Astrocyte (in vitro differentiated cells and primary cell): Measurements from ENCODE around the gene CACNA1A. TPM values are rescaled to one million over a fixed set of nuclear protein-coding genes. Genes with fewer than 3 reads are reported as not detected.

Experiments
- DNase-seq: peaks from one replicate; pipeline ENCODE4 v3.0.0-alpha.2; 2010; ENCODE audit warnings: low read depth
- FAIRE-seq: peaks from 2 replicates; lab custom pipeline; 2011; peaks lifted over from hg19 to GRCh38; lab: Jason Lieb, UNC
- H2AFZ ChIP-seq: 2 replicates; pipeline ENCODE4 v1.6.0; 2012; ENCODE audit warnings: low read depth, low read length, inconsistent platforms
- H3K27ac ChIP-seq: 2 replicates; pipeline ENCODE4 v1.5.1; 2011; ENCODE audit warnings: low read depth, low read length, inconsistent platforms
- H3K27me3 ChIP-seq: 2 replicates; pipeline ENCODE4 v1.6.0; 2011; ENCODE audit warnings: low read length, inconsistent platforms; ENCODE audit not compliant: insufficient read depth
- H3K36me3 ChIP-seq: 2 replicates; pipeline ENCODE4 v1.5.1; 2011; ENCODE audit warnings: low read length, inconsistent platforms; ENCODE audit not compliant: insufficient read depth
- H3K4me1 ChIP-seq: 2 replicates; pipeline ENCODE4 v1.5.1; 2011; ENCODE audit warnings: low read length, inconsistent platforms; ENCODE audit not compliant: insufficient read depth
- H3K4me2 ChIP-seq: 2 replicates; pipeline ENCODE4 v1.6.0; 2012; ENCODE audit warnings: low read length, inconsistent platforms
- H3K4me3 ChIP-seq: 2 replicates; pipeline ENCODE4 v1.5.1; 2011; ENCODE audit warnings: low read depth, mild to moderate bottlenecking, low read length, inconsistent platforms; ENCODE audit not compliant: insufficient read depth
- H3K79me2 ChIP-seq: 2 replicates; pipeline ENCODE4 v1.6.0; 2012; ENCODE audit warnings: mild to moderate bottlenecking, low read length, inconsistent platforms; ENCODE audit not compliant: insufficient read depth
- H3K9ac ChIP-seq: 2 replicates; pipeline ENCODE4 v1.6.0; 2012; ENCODE audit warnings: mild to moderate bottlenecking, low read length, inconsistent platforms
- H3K9me3 ChIP-seq: 2 replicates; pipeline ENCODE4 v1.5.1; 2012; ENCODE audit warnings: low read depth, mild to moderate bottlenecking, low read length, inconsistent platforms; ENCODE audit not compliant: insufficient read depth
- H4K20me1 ChIP-seq: 2 replicates; pipeline ENCODE4 v1.6.0; 2012; ENCODE audit warnings: low read length, inconsistent platforms; ENCODE audit not compliant: insufficient read depth
- H3K27ac Mint-ChIP-seq: one replicate; pipeline ENCODE4 v1.8.0; 2021; ENCODE audit warnings: mild to moderate bottlenecking, mixed read lengths; ENCODE audit not compliant: unreplicated experiment
- H3K27me3 Mint-ChIP-seq: one replicate; pipeline ENCODE4 v1.8.0; 2021; ENCODE audit warnings: low read depth, mixed read lengths; ENCODE audit not compliant: unreplicated experiment
- H3K36me3 Mint-ChIP-seq: one replicate; pipeline ENCODE4 v1.8.0; 2021; ENCODE audit warnings: low read depth, mixed read lengths; ENCODE audit not compliant: unreplicated experiment
- H3K4me1 Mint-ChIP-seq: one replicate; pipeline ENCODE4 v1.8.0; 2021; ENCODE audit warnings: low read depth, mixed read lengths; ENCODE audit not compliant: unreplicated experiment
- H3K4me3 Mint-ChIP-seq: one replicate; pipeline ENCODE4 v1.8.0; 2021; ENCODE audit warnings: mild to moderate bottlenecking, moderate library complexity, mixed read lengths; ENCODE audit not compliant: unreplicated experiment
- H3K9me3 Mint-ChIP-seq: one replicate; pipeline ENCODE4 v1.8.0; 2021; ENCODE audit warnings: mild to moderate bottlenecking, mixed read lengths; ENCODE audit not compliant: unreplicated experiment
- CTCF ChIP-seq: IDR thresholded peaks from 2 replicates; pipeline ENCODE4 v1.5.1; 2011; ENCODE audit warnings: low read depth, mild to moderate bottlenecking, inconsistent platforms, low read length, moderate library complexity; ENCODE audit not compliant: insufficient read depth
- EZH2 ChIP-seq: IDR thresholded peaks from 2 replicates; pipeline ENCODE4 v1.6.1; 2012; ENCODE audit warnings: mild to moderate bottlenecking, low read length, inconsistent platforms; ENCODE audit not compliant: insufficient read depth
- total RNA-seq: library from RNA; stranded (reverse); gene quantifications from 2 replicates; pipeline ENCODE4 v1.2.1, GENCODE V29; 2021

Gene CACNA1A
- total RNA-seq, 1 donor from 2014 or later: 9.4 TPM

DNA sequence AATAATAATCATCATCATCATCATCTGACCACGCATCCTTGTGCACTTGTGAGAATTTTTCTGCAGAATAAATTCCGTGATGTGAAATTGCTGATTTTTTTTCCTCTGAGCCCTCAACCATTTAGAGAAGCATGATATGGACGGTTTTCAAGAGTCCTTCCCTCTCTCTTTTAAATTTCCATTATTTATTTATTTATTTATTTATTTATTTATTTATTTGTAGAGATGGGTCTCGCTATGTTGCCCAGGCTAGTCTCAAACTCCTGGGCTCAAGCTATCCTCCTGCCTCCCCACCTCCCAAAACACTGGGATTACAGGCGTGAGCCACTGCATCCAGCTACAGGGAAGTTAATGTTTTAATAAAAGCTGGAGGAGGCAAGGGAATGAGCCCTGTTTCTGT, 39.6 kb downstream of the CACNA1A start:
- no peaks in the 10 kb centered on the region for H3K4me1 Mint-ChIP-seq
- H3K9me3 Mint-ChIP-seq: no peaks in the 10 kb centered on the region
- no peak overlapping the region for H2AFZ ChIP-seq
- H3K36me3 Mint-ChIP-seq: peaks cover 1% of the 10 kb centered on the region
- peaks cover 12% of the 10 kb centered on the region for H3K27me3 Mint-ChIP-seq
- H3K9me3 ChIP-seq: no peaks in the 10 kb centered on the region
- no peaks in the 10 kb centered on the region for H4K20me1 ChIP-seq
- H3K27me3 ChIP-seq: no peaks in the 10 kb centered on the region
- no peaks in the 10 kb centered on the region for H3K36me3 ChIP-seq
- H3K4me2 ChIP-seq: no peak overlapping the region
- TF ChIP-seq CTCF: no peak
- TF ChIP-seq EZH2: no peak
- no peak overlapping the region for H3K4me3 ChIP-seq
- no peak for DNase-seq
- H3K27ac Mint-ChIP-seq: no peak overlapping the region
- no peak overlapping the region for H3K4me3 Mint-ChIP-seq
- H3K9ac ChIP-seq: no peak overlapping the region
- FAIRE-seq: no peak
- no peak overlapping the region for H3K27ac ChIP-seq
- no peaks in the 10 kb centered on the region for H3K4me1 ChIP-seq
- H3K79me2 ChIP-seq: no peaks in the 10 kb centered on the region

GRCh38 chr19:13463296-13463695, 43.0 kb downstream of the CACNA1A start:
- H3K27me3 Mint-ChIP-seq: peaks cover 31% of the 10 kb centered on the region
- Histone ChIP-seq H2AFZ (no peak overlapping the region), H3K9ac (no peak overlapping the region), H4K20me1 (no peaks in the 10 kb centered on the region), H3K4me2 (no peak overlapping the region), H3K27me3 (peaks cover 9% of the 10 kb centered on the region), H3K4me3 (no peak overlapping the region), H3K9me3 (no peaks in the 10 kb centered on the region), H3K79me2 (no peaks in the 10 kb centered on the region), H3K4me1 (no peaks in the 10 kb centered on the region), H3K27ac (no peak overlapping the region), H3K36me3 (no peaks in the 10 kb centered on the region)
- H3K27ac Mint-ChIP-seq: no peak overlapping the region
- peaks cover 5% of the 10 kb centered on the region for H3K4me1 Mint-ChIP-seq
- FAIRE-seq (no peak), DNase-seq (no peak)
- no peaks in the 10 kb centered on the region for H3K9me3 Mint-ChIP-seq
- peaks cover 1% of the 10 kb centered on the region for H3K36me3 Mint-ChIP-seq
- H3K4me3 Mint-ChIP-seq: no peak overlapping the region
- TF ChIP-seq CTCF (no peak), EZH2 (no peak)

GRCh38 chr19:13461536-13461935, 44.7 kb downstream of the CACNA1A start:
- H3K4me2 ChIP-seq: no peak overlapping the region
- no peak overlapping the region for H3K9ac ChIP-seq
- H3K4me3 Mint-ChIP-seq: no peak overlapping the region
- H3K27ac ChIP-seq: no peak overlapping the region
- H2AFZ ChIP-seq: no peak overlapping the region
- no peaks in the 10 kb centered on the region for H3K4me1 ChIP-seq
- peaks cover 9% of the 10 kb centered on the region for H3K27me3 ChIP-seq
- H3K9me3 Mint-ChIP-seq: no peaks in the 10 kb centered on the region
- no peak for TF ChIP-seq EZH2
- TF ChIP-seq CTCF: no peak
- no peak overlapping the region for H3K27ac Mint-ChIP-seq
- no peak for FAIRE-seq
- no peak overlapping the region for H3K4me3 ChIP-seq
- H3K9me3 ChIP-seq: no peaks in the 10 kb centered on the region
- peaks cover 5% of the 10 kb centered on the region for H3K4me1 Mint-ChIP-seq
- peaks cover 1% of the 10 kb centered on the region for H3K36me3 Mint-ChIP-seq
- no peaks in the 10 kb centered on the region for H3K36me3 ChIP-seq
- H3K27me3 Mint-ChIP-seq: peaks cover 31% of the 10 kb centered on the region
- no peaks in the 10 kb centered on the region for H3K79me2 ChIP-seq
- H4K20me1 ChIP-seq: no peaks in the 10 kb centered on the region
- no peak for DNase-seq
